Putamen (tissue), 1 donor: ENCODE data around the gene ANTXR1.

Source experiments
- DNase-seq: peaks from one replicate; pipeline ENCODE4 v3.0.0-alpha.2; 2016; ENCODE audit warnings: low spot score

ANTXR1 gene

DNA sequence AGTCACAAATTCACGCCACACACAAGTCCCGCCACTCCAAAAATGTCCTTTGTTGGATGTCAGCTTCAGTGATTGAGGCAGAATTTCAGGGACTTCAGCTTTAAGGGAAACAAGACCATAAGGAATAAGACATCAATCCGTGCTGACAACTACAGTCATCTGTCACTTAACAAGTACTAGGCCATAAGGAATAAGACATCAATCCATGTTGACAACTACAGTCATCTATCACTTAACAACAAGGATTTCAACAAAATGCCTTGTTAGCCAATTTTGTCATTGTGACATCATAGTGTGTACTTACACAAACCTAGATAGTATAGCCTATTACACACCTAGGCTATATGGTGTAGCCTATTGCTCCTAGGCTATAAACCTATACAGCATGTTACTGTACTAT, 58.0 kb downstream of the ANTXR1 start:
- no peak for DNase-seq

DNA sequence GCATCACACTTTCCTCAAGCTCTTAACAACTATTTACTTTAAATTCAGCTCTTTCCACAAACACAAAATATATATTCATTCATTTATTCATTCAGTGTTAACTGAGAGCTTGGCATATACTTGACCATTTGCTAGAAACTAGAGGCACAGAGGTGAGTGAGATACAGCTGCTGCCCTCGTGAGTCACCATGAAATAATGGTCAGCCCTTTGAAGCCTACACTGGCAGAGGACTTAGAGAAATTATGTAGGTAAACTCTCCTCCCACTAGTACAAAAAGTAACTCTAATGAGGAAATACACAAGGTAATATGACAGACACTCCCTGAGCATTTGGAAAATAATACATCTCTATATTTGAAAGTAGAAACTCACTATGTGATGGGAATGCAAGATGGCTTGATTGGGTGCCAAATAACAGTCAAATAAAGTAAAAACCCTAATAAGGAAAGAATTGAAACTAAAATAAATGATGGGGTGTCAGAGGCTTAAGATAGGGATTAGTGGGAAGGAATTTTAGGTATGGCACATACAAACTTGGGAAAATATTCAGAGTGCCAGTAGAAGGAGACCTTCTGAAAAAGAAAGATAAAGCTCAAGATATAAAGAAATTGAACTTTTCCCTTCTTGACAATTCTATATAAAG, 61.1 kb downstream of the ANTXR1 start:
- no peak for DNase-seq

DNA sequence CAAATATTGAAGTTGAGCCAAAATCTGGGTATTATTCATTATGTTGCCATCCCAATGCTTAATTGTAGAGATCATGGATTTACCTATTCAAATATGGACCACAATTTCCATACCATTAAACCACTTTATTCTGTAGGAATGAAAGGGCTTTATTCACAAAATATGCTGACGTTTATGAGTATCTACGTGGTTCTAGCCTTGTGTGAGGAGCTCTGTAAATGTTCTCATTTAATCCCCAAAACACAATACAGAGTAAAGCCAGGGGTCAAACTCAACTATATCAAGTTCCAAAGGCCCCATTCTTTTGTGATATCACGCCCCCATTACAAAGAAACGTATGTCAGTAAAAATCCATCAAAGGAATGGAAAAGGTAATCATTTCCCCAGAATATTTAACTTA, 61.9 kb downstream of the ANTXR1 start:
- DNase-seq, result no peak

DNA sequence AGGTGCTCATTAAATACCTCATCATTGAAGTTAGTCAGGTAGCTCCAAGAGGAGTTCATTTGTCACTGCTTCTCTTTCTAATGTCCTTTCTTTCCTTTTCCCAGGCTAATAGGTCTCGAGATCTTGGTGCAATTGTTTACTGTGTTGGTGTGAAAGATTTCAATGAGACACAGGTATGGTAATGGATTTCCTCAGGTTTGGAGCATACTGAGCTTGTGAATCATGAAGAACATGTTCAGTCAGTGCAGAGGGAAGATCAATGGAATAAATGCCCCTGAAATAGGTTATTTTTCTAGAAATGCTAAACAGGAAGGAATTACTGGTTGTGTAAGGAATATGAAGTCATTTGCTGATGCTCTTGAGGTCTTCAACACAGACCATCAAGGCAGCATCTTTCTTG, 62.5 kb downstream of the ANTXR1 start:
- DNase-seq, result no peak

DNA sequence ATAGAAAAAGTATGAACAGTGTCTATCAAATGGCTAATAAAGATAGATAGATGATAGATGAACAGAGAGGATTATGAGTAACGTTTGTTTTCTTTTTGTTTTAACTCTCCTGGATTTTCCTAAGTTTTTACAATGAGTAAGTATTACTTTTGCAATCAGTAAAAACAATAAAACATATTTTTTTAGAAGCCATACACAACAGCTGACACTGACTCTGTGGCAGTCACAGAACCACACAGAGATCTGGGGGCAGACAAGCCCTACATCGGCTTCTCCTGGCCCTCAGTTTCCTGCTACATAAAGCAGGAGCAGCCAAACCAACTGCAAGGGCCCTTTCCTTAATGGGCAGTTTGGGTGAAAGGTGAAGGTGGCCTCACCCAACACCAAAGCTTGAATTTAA, 63.6 kb downstream of the ANTXR1 start:
- no peak for DNase-seq

DNA sequence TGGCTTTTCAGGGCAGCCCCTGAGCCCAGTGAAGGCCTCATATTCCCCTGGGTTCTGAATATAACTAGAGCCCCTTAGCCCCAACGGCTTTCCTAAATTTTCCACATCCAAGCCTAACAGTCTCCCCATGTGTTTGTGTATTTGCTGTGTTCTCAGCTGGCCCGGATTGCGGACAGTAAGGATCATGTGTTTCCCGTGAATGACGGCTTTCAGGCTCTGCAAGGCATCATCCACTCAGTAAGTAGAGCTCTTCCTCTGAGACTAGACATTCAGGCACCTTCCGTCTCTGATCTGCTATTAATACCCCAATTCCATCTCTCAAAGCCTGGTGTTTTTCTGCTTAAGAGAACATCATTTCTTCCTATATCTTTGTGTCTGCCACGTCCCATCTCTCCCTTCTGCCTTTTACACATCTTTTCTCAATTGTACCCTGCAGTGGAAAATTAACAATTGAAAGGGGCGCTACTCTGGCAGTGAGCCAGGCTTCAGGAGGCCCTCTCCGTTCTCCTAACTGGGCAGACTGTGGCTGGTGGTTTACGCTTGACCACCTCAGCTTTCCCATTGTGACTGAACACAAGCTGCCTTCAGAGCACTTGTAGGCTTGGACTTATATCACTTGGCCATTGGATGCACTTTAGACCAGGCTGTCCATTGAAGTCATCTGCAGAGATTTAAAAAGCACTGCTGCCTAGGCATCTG, 64.4 kb downstream of the ANTXR1 start:
- no peak for DNase-seq

DNA sequence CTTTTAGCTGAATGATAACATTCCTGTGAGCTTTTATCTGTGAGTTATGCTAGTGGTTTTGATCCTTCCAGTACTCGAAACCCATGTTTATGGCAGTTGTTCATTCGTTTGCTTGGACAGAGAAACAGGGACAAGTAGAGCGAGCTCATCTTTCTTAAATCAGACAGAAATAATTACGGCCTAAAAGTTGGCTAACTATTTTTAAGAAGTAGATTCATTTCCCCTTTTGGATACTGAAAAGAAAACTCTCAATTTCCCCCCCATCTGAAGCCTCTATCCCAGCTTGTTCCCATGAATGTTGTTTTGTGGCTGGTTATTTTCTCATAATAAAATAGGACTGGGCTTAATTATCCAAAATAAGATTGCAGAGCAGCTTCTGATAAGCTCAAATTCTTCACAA, 67.1 kb downstream of the ANTXR1 start:
- no peak for DNase-seq

DNA sequence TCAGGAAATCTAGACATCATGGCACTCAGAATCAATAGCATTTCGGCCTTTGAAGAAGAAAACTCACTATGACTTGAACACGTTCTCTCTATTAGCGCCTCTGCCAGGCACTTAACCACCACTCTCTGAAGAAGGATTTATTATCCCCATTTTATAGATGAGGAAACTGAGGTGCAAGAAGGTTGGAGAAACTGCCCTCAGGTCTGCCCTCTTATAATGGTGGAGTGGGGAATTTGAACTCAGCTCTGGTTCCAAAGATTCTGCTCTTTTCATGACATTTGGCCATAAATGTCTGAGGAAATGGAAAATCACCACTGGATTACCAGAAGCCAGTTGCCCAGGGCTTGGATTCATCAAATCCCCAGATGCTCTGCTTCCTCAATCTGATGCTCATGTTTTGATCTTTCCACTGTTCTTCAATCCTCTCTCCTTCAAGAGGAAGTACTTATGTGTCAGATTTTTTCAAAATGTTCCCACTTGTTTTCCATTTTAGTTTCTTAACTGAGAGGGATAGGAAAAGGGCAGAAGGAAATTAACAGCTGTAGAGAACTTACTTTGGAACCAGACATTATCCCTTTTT, 68.1 kb downstream of the ANTXR1 start:
- no peak for DNase-seq

DNA sequence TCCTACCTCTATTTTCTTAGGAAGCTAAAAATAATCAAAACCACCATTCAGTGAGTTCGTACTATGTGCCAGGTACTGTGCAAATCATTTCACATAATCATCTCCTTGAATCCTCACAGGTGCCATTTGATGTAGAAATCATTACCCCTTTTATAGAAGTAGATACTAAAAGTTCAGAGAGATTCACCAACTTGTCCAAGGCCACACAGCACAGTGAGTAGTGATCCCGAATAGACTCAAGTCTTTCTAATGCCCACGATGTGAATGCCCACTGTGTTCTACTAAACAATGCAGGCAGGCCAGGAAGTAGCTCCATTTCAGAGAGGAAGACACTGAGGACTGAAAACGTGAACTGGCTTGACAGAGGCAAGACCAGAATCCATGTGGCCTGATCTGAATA, 68.8 kb downstream of the ANTXR1 start:
- no peak for DNase-seq

DNA sequence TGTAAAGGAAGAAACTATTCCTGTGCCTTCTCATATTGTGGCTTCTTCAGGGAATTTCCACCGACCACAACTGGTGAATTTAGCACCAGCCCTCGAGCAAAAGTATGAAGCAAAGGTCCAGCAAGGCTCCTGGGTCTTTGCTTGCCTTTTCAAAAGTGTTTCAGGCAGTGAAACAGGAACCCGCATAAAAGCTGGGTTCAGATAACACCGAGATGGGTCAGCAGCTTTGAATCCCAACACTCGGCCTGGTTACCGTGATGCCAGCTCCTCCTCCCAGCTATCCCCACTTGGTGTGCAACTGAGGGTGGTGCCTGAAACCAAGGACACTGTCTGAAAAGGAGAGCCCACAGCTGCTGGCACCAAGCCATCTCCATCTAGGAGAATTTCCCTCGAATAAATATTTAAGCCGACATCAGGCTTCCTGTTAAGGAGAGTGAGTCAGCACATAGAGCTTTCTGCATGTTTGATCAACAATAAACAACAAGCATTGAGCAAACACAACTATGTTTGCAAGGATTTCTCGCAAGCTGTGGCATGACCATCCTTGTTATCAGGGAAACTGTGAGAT, 69.5 kb downstream of the ANTXR1 start:
- no peak for DNase-seq

DNA sequence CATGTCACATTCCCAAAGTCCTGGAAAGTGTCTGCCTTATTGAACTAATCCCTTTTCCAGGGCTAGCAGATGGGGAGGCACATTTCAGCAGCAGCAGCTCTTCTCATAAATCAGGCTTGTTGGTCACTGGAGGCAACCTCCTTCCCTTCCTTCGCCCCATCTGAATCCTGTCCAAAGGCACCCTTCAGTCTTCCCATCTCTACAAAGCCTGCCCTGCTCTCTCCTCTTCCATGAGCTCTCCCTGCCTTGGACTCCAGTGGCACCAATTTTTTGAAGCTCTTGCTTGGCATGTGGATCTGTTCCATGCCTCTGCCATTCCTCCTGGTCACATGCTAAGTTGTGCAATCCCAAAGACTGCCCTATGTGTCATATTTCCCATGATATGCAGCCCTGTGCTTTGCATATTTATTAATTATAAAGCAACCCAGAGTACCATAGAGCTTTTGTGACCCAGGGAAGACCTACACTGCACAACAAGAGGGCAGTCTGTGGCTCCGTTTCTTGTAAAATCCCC, 70.3 kb downstream of the ANTXR1 start:
- no peak for DNase-seq

DNA sequence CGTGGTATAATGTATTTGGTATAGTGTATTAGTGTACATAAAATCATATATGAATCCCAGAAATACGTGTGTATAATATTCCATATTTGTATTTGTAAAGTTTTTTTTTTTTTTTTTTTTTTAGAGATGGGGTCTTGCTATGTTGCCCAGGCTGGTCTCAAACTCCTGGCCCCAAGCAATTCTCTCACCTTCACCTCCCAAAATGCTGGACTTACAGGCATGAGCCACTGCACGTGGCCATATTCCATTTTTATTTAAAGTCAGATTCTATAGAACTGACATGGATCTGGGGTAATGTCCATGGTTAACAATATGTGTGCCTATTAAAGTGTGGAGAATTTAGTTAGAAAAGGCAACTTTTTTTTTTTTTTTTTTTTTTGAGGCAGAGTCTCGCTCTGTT, 71.5 kb downstream of the ANTXR1 start:
- DNase-seq, result no peak

DNA sequence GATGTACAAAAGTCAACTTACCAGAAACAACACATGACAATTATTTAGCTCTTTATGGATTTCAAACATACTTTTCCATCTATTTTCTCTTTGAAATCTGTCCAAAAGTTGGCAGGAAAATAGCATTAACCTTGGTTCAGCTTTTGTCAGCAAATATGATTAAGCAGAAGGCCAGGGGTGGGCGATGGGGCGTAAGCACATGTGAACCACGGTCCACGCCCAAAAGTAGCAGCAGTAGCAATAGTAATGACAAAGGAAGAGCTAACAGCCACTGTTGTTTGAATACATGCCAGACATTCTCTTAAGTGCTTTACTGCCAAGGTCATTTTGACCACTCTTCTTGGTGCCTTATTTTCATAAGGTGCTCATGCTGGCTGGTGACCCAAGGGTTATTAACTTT, 73.5 kb downstream of the ANTXR1 start:
- DNase-seq, result no peak

DNA sequence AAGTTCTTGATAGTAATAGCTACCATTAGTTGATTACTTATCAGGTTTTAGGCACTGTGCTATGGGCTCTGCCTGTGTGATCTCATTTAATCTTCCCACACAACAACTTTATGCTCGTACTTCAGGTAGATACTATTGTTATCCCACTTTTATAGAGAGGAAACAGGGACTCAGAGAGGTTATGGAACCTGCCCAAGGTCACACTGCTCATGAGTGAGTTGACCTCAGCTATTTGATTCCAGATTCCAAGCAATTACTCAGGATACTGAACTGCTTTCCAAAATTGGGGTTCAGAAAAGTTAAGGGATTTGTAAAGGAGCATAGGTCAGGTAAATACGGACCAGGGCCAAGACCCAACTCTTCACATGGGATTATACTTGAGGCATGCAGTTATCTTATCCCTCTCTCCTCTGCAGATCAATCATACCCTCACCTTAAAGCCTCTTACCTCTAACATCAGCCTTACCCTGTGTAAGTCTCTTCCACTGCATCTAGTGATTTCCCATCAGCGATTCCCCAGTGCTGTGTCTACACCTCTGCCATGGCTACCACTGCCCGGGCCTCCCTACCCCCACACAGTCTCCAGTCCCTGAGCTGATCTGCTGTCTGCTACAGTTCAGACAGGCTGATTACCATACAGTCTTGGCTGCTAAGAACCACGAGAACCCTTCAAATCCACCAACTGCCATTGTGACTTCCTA, 74.4 kb downstream of the ANTXR1 start:
- no peak for DNase-seq

DNA sequence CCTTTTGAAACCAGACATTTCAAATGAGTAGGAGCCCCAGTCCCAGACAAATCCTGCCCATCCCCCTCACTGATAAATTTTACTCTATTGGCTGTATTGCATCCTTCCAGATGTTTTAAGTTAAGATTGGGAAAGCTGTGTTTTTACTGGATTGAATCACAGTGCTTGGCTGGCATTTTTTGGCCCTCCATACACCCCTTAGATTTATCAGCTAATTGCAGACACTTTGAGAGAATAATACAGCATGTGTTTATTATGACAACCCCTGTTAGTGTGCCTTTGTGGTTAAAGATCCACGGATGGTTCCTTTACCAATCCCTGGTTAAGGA, 74.9 kb downstream of the ANTXR1 start:
- no peak for DNase-seq

DNA sequence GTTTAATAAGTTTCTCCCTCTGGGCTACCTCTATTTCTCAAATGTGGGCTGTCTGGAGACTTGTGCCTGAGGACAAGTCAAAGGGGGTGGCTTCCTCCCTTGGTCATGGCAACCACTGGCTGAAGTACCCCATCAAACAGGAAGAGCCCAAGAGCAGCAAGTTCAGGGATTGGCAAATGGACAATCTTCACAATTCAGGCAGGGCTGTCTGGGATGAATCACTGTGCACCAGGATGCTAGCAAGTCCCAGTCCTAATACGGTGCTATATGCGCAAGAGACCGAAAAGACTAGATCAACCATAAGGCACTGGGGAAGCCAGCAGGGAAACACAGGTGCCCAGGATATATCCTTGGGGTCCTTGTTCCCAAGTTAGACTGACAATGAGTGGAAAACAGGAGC, 75.5 kb downstream of the ANTXR1 start:
- DNase-seq, result no peak

DNA sequence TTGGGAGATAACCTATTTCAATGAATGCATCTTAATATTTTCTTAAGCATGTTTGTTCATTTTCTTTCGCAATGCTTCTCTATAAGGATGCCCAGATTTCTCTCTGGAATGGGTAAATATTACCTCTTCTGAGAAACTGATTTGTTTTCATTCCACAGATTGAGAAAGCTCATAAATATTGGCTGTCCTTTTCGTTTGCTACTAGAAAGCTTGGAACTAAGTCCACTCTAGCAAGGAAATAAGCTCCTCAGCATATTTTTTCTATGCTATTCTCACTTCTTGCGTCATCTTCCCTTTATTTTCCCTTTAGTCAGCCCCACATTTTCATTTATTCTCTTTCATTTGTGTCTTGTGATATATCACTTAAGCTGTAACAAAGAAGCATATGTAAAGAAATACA, 76.3 kb downstream of the ANTXR1 start:
- no peak for DNase-seq

DNA sequence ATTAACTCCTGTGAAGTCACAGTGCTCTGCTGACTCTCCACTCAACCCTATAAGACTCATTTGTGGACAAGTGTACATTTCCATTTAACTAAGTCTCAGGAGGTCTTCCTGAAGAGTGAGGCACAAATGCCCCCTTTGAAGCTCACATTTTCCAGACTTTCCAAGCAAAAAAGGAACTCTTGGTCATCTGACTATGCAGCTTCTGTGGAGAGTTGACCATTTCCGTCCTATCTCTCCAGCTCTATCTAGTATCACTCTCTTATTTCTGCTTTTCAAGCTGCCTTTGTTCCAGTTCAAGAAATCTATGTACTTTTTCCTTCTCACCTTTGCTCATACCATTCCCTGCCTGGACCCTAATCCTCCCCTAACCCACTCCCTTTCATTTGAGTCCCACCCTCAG, 77.0 kb downstream of the ANTXR1 start:
- DNase-seq, result no peak

DNA sequence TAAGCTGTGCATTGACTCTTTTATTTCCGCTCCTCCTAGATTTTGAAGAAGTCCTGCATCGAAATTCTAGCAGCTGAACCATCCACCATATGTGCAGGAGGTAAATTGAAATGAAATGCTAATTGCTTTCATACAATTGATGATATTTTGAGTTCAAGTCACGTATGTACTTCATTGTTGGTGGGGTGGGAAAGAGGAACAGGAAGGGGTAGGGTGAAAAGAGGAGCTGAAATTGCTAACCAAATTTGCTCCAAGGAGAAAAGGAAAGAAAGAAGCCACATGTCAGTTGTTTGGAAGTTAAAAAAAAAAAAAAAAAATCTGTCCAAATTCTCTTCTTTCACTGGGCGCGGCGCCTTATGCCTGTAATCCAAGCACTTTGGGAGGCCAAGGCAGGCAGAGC, 77.8 kb downstream of the ANTXR1 start:
- DNase-seq, result no peak

DNA sequence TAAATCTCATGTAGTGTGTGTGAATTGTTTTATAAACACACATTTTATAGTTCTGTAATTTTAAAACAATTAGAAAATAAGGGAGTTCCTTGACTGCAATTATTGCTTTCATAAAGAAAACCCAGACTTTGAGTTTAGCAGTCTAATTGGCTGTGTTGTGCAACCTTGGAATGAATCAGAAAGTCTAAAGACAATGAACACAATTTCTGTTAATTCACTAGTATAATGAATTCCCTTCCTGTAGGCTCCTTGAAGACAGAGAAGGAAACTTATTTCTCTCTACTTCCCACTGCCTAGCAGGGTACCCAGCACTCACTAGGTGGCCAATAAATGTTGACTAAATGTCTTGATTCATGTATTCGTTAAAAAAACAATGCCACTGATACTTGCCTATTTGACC, 79.9 kb downstream of the ANTXR1 start:
- no peak for DNase-seq

DNA sequence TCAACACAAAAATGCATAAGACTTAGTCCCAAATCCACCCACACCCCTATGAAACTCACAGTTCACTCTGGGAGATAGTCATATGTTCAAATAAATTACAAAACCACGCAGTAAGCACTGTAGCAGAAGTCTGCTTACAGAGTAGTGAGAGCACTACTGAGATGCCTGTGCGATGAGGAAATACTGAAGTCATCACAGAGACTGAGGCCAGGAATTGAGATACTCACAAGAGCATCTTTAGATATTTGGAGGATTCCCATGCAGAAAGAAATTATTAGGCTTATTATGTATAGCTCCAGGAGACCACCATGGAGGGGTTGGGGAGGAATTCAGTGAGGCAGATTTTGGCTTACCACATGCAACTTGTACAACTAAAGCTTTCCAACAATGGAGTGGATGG, 82.3 kb downstream of the ANTXR1 start:
- DNase-seq, result no peak

DNA sequence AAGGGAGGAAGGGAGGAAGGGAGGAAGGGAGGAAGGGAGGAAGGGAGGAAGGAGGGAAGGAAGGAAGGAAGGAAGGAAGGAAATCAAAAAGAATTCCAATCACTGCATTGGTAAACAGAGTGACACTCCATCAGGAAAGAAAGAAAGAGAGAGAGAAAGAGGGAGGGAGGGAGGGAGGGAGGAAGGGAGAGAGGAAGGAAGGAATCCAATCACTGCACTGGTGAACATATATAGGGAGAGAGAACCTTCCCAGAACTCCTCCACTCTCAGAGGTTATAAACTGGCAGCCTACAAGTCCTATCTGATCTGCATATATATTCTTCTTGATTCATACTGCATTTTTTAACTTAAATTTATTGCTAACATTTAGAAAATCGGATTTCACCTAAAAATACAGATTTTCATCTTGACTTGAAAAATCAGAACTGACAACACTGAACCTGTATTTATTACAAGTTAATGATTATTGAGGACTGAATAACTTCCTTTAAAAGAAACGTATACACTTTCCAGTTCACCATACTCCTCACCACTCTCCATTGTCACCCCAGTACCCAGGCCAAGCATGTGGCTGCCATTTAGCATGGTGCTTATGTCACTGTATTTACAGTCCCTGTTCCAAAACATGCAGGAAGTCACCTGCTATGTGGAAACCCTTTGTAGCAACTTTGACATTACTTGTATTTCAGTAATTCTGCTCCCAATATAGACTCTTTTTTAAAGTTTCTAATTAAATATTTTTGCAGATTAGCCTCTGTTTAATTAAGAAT, 83.5 kb downstream of the ANTXR1 start:
- DNase-seq, result no peak
